Stimulated activated CD4-positive, alpha-beta T cell treated with anti-CD3 and anti-CD28 coated beads, Interleukin-2, amount 100 ng/mL, for 4 hours (primary cell): ENCODE measurements around the gene PER1.

Source experiments
- DNase-seq: peaks from one replicate; pipeline ENCODE4 v3.0.0-alpha.2; 2020; ENCODE audit warnings: low read depth

PER1 gene

DNA sequence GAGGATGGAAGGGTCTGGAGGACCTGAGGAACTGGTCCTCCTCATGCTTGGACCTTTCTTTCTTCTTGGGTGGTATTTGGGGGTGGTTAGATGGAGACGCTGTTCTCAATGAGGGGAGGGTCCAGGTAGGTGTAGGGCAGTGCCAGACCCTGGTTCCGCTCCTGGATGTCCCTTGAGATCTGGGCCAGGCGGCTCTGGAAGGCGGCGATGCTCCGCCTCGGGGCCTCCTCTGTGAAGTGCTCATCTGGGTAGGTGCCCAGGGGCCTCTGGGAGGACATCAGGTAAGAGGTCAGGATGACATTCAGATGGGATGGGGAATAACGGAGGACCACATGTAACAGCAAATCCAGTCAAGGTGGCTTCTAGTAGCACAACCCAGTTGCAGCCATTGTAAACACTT is 55.7 kb downstream of the PER1 start:
- DNase-seq = no peak

DNA sequence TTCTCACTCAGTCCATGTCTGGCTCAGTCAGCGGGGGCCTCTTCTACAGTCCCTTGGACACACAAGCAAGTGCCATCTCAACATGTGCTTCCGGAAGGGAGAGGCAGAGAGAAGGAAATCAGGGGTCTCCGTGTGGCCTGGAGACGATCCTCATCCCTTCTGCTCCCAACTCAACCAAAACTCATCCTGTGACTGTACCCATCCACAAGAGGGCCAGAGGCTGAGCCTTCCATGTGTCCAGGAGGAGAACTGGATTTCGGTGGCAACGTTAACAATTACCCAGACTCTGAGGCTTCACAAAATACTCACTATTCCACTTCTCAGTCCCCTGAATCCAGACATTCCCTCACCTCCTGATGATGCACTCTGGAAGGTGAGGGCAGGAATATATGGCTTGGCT is 56.8 kb downstream of the PER1 start:
- no peak for DNase-seq

DNA sequence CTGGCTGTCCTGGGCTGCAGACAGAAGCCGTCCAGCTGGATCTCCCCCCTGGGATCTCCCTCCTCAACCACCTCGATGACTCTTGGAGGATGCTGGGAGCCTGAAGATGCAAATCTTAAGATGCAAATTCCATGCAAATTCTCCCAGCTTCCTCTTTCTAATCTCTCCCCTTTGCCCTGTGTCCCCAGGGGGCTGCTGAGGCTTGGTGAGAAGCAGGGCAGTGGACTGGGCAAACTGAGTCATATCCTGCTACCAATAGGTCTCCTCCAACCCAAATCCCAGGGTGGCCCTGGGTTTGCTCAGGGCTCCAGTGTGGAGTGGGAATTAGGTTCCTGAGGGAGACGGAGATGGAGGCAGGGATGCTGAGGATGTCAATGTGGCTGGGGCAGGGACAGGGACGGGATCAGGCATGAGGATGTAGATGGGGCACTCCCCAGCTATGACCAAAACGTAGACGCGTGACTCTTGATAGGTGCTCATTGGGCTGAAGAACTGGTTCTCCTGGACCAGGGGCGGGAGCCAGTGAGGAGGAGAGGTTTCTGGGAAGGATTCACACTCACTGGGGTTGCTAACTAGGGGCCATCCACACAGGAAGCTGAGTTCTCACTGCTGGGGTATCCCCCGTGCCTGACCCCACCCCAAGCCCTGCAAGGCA is 61.0 kb downstream of the PER1 start:
- DNase-seq = no peak
